Spleen (tissue), 7 donors: ENCODE data around the gene HEPACAM.

ENCODE experiments used
- POLR2A ChIP-seq, 3 donors: fragments of 450-650 bp; IDR thresholded peaks; one replicate each; pipeline ENCODE4 v1.5.1; 2017; ENCODE audit warnings: antibody characterized with exemption in 3 of 3, mild to moderate bottlenecking in 1 of 3
- TF ChIP-seq, protein P1 (sequence below), 11 experiments: fragments of 200-600 bp in 7 of 11; fragments of 450-650 bp in 4 of 11; sonication (generic) in 4 of 11; IDR thresholded peaks in 8 of 11; conservative IDR thresholded peaks in 3 of 11; 1 replicate in 7 of 11; 2 replicates in 4 of 11; pipeline versions ENCODE4 v1.4.0 to v1.8.0; 2016 to 2021; ENCODE audit warnings: antibody characterized with exemption in 11 of 11, inconsistent platforms in 4 of 11, mild to moderate bottlenecking in 1 of 11
- donor health status: DM: no; HTN: no; CAD: no; lungs with moderate emphysema.
- donor health status: DM: no; HTN: no; CAD: no.
- donor health status: DM: no; HTN: no; CAD: no.

DNA sequence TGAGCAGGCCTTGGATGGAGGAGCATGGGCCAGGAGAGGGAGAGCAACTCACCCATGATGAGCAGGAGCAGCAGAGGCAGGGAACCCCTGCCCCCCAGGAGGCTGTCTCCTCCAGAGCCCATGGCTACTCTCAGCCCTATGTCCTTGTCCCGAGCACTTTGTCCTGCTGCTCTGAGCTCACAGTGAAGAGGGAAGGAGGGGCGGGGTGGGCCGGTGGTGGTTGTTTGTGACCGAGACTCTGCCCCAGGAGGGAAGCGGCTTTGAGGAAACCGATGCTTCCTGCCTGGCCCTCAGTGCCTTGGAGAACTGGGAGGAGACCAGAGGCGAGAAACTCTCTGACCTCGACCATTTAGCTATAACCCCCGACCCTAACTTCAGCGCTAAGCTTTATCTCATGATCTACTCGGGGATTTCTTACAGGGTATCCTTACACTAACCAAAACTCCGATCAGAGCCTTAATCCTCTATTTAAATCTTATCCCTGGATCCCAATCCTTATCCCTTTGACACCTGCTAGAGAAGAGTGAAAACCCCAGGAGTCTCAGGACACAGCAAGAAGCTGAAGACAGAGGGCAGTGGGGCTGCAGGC, 38.1 kb downstream of the HEPACAM start, which contains the start of gene ROBO4:
- TF ChIP-seq, protein P1, sequence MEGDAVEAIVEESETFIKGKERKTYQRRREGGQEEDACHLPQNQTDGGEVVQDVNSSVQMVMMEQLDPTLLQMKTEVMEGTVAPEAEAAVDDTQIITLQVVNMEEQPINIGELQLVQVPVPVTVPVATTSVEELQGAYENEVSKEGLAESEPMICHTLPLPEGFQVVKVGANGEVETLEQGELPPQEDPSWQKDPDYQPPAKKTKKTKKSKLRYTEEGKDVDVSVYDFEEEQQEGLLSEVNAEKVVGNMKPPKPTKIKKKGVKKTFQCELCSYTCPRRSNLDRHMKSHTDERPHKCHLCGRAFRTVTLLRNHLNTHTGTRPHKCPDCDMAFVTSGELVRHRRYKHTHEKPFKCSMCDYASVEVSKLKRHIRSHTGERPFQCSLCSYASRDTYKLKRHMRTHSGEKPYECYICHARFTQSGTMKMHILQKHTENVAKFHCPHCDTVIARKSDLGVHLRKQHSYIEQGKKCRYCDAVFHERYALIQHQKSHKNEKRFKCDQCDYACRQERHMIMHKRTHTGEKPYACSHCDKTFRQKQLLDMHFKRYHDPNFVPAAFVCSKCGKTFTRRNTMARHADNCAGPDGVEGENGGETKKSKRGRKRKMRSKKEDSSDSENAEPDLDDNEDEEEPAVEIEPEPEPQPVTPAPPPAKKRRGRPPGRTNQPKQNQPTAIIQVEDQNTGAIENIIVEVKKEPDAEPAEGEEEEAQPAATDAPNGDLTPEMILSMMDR (IDR thresholded peaks at IDR 0.05 in 8 of 11, conservative IDR thresholded peaks at IDR 0.05 in 3 of 11), result no peak
- TF ChIP-seq POLR2A (IDR thresholded peaks at IDR 0.05), result peak in 1 of 3 donors; percentile 49
